Panc1 (cell line): ENCODE measurements around the gene NANOS3. TPM values are rescaled to one million over a fixed set of nuclear protein-coding genes. Genes with fewer than 3 reads are reported as not detected.
A peak's percentile ranks its signal among the peaks of the same experiment; 100 is the strongest.

Experiments used
- ATAC-seq: fragments of 200-7000 bp; cut with Tn5 transposase; 2 replicates; pipeline ENCODE4 v1.9.1; 2020; ENCODE audit warnings: mild to moderate bottlenecking, moderate library complexity
- BruUV-seq: library from RNA; stranded (reverse); fragments of 400-500 nt; replicated peaks from 2 replicates; lab custom pipeline; 2021; lab: Mats Ljungman, UMichigan
- CTCF ChIA-PET: fragments of 300-600 bp; sonication (Branson Sonifier 250); formaldehyde crosslinking; loops from one replicate; lab custom pipeline; 2022; ENCODE audit warnings: antibody characterized with exemption; lab: Charles Lee
- POLR2A ChIA-PET: fragments of 300-600 bp; sonication (Branson Sonifier 250); formaldehyde crosslinking; loops from one replicate; lab custom pipeline; 2022; ENCODE audit warnings: antibody characterized with exemption; lab: Charles Lee
- DNase-seq: peaks from one replicate; pipeline ENCODE4 v3.0.0-alpha.2; 2010; ENCODE audit warnings: low read depth, low spot score
- H3K27ac ChIP-seq: 2 replicates; pipeline ENCODE4 v1.5.1; 2011; ENCODE audit warnings: mild to moderate bottlenecking, low read length, inconsistent platforms
- H3K27me3 ChIP-seq: fragments of 200-500 bp; sonication (Bioruptor generic); 2 replicates; pipeline ENCODE4 v1.6.0; 2014; ENCODE audit warnings: low read length, inconsistent platforms; ENCODE audit not compliant: control insufficient read depth, insufficient read depth
- H3K36me3 ChIP-seq: fragments of 200-500 bp; sonication (Bioruptor generic); 2 replicates; pipeline ENCODE4 v1.5.1; 2014; ENCODE audit warnings: inconsistent platforms, mild to moderate bottlenecking, low read length, moderate library complexity; ENCODE audit not compliant: control insufficient read depth, insufficient read depth
- H3K4me1 ChIP-seq: 2 replicates; pipeline ENCODE4 v1.5.1; 2011; ENCODE audit warnings: inconsistent platforms, mild to moderate bottlenecking, low read length, moderate library complexity; ENCODE audit not compliant: control insufficient read depth, insufficient read depth
- H3K4me3 ChIP-seq, 2 experiments: 2 replicates each; pipeline ENCODE4 v1.5.1; 2011 to 2012; ENCODE audit warnings: low read depth in 2 of 2, low read length in 2 of 2, mild to moderate bottlenecking in 2 of 2, inconsistent platforms in 1 of 2, moderate library complexity in 1 of 2
- H3K9me3 ChIP-seq: fragments of 200-500 bp; sonication (Bioruptor generic); 2 replicates; pipeline ENCODE4 v1.5.1; 2014; ENCODE audit warnings: low read depth, mild to moderate bottlenecking, inconsistent platforms, low read length, moderate library complexity; ENCODE audit not compliant: control insufficient read depth, insufficient read depth
- CTCF ChIP-seq: fragments of 450-650 bp; IDR thresholded peaks from 2 replicates; pipeline ENCODE4 v1.5.1; 2017; ENCODE audit warnings: mild to moderate bottlenecking
- POLR2AphosphoS5 ChIP-seq: IDR thresholded peaks from 2 replicates; pipeline ENCODE4 v1.6.1; 2012; ENCODE audit warnings: mild to moderate bottlenecking, low read depth, low read length, moderate library complexity
- SIN3A ChIP-seq: IDR thresholded peaks from 2 replicates; pipeline ENCODE4 v1.6.1; 2012; ENCODE audit warnings: low read depth, mild to moderate bottlenecking, low read length, moderate library complexity, borderline replicate concordance; ENCODE audit not compliant: insufficient read depth
- TCF7L2 ChIP-seq: IDR thresholded peaks from 2 replicates; pipeline ENCODE4 v1.6.1; 2011; ENCODE audit warnings: mild to moderate bottlenecking, low read depth, low read length, inconsistent platforms
- in situ Hi-C: cut with HindIII; loops from 2 replicates; pipeline ENCODE4 v1.10.0; 2016; ENCODE audit warnings: low sequenced_read_pairs, low pct_unique_long_range_greater_than_20kb
- intact Hi-C: fragments of 100-400 bp; cut with micrococcal nuclease; formaldehyde crosslinking; loops from one replicate; pipeline ENCODE4 v1.10.0; 2022; ENCODE audit not compliant: unreplicated experiment
- total RNA-seq: library from RNA; stranded (reverse); gene quantifications from one replicate; pipeline ENCODE4 v1.2.1, GENCODE V29; 2021; ENCODE audit not compliant: unreplicated experiment
- TF ChIP-seq, protein P1 (sequence below), 2 experiments: IDR thresholded peaks; 2 replicates each; pipeline ENCODE4 v1.6.1; 2011 to 2012; ENCODE audit warnings: low read depth in 2 of 2, control low read depth in 1 of 2, low read length in 1 of 2, mild to moderate bottlenecking in 1 of 2, moderate library complexity in 1 of 2; ENCODE audit not compliant: insufficient read depth in 1 of 2

NANOS3 gene
- total RNA-seq, 1 experiment from 2014 or later: 0.33 TPM

- DNase-seq: no peak
- in situ Hi-C loops: no loop called here
- Histone ChIP-seq H3K4me1 (peaks cover 12% of the 10 kb centered on the region), H3K9me3 (no peaks in the 10 kb centered on the region), H3K4me3 (peak overlapping the region; percentile 31 to 50), H3K27me3 (no peaks in the 10 kb centered on the region), H3K27ac (peak overlapping the region; percentile 91), H3K36me3 (no peaks in the 10 kb centered on the region)
- intact Hi-C loops: loop anchor here (2.0 to 5.0 kb wide), 2 partner anchors 29 to 75 kb away; no protein-coding TSS in a partner anchor
- no TSS peak for BruUV-seq
- ChIA-PET CTCF (interaction anchor here (0.5 to 2.4 kb wide), 9 partner anchors 9 to 972 kb away, joined by 3 to 13 read pairs (median 4); no protein-coding TSS in a partner anchor), POLR2A (interaction anchor here (0.5 to 1.0 kb wide), 8 partner anchors 16 to 139 kb away, joined by 3 to 9 read pairs (median 6); no protein-coding TSS in a partner anchor)
- ATAC-seq: peak; percentile 91
- TF ChIP-seq CTCF (peak; percentile 94), SIN3A (no peak), TCF7L2 (no peak), POLR2AphosphoS5 (peak; percentile 48; the same call in 1 of the 2 replicates)
- TF ChIP-seq, protein P1, sequence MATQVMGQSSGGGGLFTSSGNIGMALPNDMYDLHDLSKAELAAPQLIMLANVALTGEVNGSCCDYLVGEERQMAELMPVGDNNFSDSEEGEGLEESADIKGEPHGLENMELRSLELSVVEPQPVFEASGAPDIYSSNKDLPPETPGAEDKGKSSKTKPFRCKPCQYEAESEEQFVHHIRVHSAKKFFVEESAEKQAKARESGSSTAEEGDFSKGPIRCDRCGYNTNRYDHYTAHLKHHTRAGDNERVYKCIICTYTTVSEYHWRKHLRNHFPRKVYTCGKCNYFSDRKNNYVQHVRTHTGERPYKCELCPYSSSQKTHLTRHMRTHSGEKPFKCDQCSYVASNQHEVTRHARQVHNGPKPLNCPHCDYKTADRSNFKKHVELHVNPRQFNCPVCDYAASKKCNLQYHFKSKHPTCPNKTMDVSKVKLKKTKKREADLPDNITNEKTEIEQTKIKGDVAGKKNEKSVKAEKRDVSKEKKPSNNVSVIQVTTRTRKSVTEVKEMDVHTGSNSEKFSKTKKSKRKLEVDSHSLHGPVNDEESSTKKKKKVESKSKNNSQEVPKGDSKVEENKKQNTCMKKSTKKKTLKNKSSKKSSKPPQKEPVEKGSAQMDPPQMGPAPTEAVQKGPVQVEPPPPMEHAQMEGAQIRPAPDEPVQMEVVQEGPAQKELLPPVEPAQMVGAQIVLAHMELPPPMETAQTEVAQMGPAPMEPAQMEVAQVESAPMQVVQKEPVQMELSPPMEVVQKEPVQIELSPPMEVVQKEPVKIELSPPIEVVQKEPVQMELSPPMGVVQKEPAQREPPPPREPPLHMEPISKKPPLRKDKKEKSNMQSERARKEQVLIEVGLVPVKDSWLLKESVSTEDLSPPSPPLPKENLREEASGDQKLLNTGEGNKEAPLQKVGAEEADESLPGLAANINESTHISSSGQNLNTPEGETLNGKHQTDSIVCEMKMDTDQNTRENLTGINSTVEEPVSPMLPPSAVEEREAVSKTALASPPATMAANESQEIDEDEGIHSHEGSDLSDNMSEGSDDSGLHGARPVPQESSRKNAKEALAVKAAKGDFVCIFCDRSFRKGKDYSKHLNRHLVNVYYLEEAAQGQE (IDR thresholded peaks at IDR 0.05; ENCODE audit: insufficient read depth in 1 of 2, low read depth in 2 of 2, low read length in 1 of 2): no peak
Observed at GRCh38 chr19:13861714-13862531, 15.0 kb upstream of the NANOS3 start.

GRCh38 chr19:13864046-13864666, 12.8 kb upstream of the NANOS3 start:
- TF ChIP-seq POLR2AphosphoS5: no peak
- TF ChIP-seq CTCF: no peak
- TF ChIP-seq, protein P1 (IDR thresholded peaks at IDR 0.05; ENCODE audit: insufficient read depth in 1 of 2, low read depth in 2 of 2, low read length in 1 of 2): no peak
- no peak for TF ChIP-seq TCF7L2
- TF ChIP-seq SIN3A: no peak
- in situ Hi-C loops: no loop called here
- H3K4me3 ChIP-seq: 0 out of 4 replicates have a peak overlapping the region, but pooled peaks of 1 of the 2 experiments have one; percentile 14
- no peak overlapping the region for H3K27ac ChIP-seq
- BruUV-seq: no TSS peak
- peaks cover 12% of the 10 kb centered on the region for H3K4me1 ChIP-seq
- intact Hi-C loops: loop anchor here (5.0 kb wide), 1 partner anchor 77 kb away; no protein-coding TSS in a partner anchor
- ChIA-PET POLR2A (no interaction called here), CTCF (interaction anchor here (2.4 kb wide), 1 partner anchor 28 kb away, joined by 13 read pairs; no protein-coding TSS in a partner anchor)
- 0 out of 2 replicates have a peak, but pooled peaks have one; percentile 7 for ATAC-seq
- no peaks in the 10 kb centered on the region for H3K9me3 ChIP-seq
- no peak for DNase-seq
- no peaks in the 10 kb centered on the region for H3K36me3 ChIP-seq
- no peaks in the 10 kb centered on the region for H3K27me3 ChIP-seq
